Astrocyte (in vitro differentiated cells and primary cell): ENCODE data around the gene CDH22.

Experiments
- CTCF ChIP-seq: IDR thresholded peaks from 2 replicates; pipeline ENCODE4 v1.5.1; 2011; ENCODE audit warnings: low read depth, mild to moderate bottlenecking, inconsistent platforms, low read length, moderate library complexity; ENCODE audit not compliant: insufficient read depth
- EZH2 ChIP-seq: IDR thresholded peaks from 2 replicates; pipeline ENCODE4 v1.6.1; 2012; ENCODE audit warnings: mild to moderate bottlenecking, low read length, inconsistent platforms; ENCODE audit not compliant: insufficient read depth

DNA sequence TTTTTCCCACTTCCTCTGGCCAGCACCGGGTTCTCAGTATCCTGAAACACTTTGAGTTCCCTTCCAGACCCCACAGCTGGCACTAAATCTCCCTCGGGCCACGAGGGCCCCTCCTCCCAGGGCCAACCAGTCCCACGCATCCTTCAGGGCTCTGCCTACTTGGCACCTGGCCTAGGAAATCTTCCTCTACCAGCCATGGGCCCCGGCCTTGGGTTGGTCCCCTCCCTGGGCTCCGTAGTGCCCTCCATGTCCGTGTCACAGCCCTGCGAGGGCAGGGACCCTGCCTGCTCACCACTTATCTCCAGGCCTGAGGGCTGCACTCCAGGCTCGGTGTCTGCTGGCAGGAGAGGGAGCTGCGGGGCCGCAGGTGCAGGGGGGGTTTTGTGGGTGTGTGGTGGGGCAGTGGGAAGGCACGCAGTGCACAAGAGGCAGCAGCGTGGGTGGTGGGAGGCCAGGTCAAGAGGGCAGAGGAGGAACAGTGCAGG, 48.8 kb upstream of the CDH22 start:
- TF ChIP-seq CTCF (no peak), EZH2 (no peak)
